SKM-1 (cell line): ENCODE results near the gene PIK3AP1.
"Not testable (repeated sequence)": the region's sequence is repeated elsewhere in the genome, so short reads cannot be mapped to it uniquely, and the experiment has no call there.

Experiments
- DNase-seq: peaks from one replicate; lab custom pipeline; 2025; ENCODE audit not compliant: unreplicated experiment; lab: John Stamatoyannopoulos, UW

PIK3AP1 gene

DNA sequence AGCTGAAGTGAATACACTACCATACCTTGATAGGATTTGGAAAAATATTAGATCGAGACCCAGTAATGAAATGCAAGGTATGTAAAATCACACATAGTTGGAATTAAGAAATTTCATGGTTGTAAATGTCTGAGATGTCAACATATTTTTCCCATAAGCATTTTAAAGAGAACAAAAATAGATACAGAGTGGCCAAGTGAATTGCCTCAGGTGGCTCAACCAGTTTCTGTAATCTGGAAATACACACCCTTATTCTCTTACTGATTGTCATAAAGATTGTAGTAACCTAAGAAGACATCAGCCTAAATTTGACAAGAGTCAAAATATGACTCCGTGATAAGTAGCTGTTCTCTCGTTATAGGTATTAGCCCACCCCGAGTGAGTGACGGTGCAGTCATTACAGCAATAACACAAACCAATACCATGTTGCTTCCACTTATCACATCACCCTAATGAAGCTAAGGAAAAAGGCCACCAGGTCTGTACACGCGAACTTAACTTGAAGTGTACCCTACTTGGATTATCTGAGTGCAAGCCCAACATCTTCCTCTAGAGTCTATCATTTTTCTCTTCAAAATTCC lies 23.4 kb downstream of the PIK3AP1 start:
- no peak for DNase-seq

DNA sequence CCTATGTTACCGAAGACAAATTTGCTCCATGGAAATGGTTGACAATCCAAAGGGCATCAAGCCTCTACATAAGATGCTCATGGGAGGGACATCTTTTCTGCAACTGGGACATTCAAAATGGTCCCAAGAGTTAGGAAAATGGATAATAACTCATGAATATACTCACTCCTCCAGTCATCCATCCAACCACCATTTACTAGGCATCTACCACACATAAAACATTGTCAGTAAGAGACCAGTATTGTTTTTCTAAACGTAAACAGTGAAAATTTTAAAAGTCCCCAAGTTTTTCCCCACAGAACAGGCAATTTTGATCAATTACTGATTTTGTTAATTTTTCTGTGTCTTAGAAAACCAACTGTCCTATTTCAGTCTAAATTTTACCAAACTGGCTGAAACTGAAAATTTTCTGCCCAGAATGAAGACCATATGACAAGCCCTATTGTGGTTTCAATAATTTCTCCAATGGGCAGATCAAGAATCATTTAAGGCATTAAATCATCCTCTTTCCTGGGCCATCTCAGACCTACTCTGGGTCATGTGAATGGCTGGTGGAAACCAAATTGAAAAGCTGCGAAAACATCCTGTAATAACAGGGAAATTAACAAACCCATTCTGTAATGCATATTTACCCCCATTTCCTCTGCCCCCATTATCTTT lies 24.2 kb downstream of the PIK3AP1 start:
- DNase-seq = no peak

DNA sequence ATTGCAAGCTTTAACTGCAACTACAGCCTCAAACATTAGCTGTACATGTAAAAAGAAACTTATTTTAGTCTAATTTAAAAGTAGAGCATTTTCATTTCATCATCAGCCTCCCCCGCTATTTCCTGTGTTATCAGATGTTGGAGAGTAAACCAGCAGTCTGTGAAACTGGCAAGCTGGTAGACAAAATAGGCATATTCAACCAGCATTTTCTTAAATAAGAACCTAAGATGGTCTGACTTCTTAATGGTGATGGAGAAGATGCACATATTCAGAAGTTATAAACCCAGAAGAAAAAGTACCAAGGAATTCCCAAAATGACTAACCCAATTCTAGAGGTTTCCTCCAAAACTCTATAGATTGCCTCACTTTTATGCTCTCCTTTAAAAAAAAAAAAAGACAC lies 24.9 kb downstream of the PIK3AP1 start:
- no peak for DNase-seq

DNA sequence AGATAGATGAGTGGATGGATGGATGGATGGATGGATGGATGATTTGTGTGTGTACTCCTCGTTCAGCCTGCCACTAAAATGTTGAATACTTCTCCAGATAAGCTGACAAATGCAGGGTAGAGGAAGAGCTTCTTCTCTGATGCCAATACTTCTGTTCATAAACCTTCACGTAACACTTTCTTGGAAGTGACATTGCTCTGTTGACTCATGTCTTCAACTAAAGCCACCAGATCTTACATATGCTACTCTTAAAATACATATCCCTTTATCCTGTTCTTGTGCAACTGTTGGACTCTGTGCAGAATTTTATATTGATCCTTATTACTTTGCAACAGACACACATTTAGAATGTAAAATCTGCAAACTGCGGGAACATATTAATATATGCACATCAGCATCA lies 26.9 kb downstream of the PIK3AP1 start:
- DNase-seq = no peak

DNA sequence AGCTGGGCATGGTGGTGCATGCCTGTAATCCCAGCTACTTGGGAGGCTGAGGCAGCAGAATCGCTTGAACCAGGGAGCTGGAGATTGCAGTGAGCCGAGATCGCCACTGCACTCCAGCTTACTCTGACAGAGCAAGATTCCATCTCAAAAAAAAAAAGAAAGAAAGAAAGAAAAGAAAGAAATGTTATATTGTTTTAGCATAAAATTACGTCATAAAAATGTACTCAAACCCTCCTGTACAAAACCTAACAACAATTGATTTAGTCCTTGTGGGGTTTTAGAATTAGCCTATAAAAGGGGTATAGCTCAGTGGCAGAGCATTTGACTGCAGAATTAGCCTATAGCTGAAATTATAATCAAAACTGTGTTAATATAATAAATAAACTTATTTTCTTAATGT lies 27.9 kb downstream of the PIK3AP1 start:
- no peak for DNase-seq

DNA sequence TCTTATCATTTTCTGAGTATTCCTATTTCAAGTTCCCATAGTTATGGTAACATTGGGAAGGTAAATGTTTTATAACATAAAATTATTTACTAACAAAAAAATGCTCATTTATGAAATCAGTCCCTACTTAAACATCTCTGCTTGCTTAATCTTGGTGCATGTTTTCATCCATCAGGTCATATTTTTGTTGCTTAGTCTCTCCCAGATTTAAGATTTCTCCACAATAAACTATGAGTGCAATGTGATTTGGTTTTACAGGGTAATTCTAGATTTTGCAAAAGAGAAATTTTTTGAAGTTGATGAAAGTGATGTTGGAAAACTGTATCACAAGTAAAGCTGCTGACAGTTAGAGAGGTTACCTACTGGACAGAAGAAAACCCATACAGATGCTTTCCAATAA lies 28.6 kb downstream of the PIK3AP1 start:
- no peak for DNase-seq

DNA sequence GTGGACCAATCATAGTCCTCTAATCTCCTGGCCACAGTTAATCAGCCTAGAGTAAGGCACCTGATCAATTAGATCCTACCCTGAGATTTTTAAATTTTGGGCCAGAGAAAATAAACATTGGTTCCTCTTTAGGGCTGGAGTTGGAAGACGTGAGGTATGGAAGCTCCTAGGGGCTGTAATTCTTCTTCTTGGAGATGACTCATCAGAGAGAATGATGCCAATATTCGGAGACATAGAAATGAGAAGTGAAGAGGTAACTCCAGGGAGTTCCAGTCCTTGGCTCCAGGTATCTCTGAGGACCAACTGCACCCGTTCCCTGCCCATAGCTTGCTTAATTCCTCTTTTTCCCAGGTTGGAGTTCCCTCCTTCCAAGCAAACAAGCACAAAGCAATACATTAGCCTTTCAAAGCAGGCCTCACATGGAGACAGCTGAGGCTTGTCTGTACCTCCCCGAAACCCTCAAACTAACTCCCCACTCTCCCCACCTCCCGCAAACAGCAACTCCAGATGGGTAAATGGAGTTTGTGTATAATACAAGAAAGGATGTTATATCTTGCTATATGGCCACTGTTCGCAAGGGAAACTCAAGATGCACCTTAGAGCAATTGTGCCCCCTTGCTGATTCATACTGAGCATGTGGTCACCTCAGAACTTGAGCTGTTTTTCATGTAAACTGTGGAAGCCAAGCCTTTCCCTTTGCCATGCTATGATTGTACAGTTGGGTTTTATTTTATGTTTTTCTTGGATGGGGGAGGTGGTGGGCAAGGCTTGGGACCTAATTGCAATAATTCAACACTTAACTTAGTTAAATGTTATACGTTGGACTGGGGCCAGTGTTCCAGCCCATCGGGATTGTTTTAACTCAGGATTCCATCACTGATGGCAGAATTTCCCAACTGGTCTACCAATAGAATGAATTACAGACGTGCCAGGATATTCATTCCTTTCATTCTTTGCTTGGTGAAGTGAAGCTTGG lies 29.3 kb downstream of the PIK3AP1 start:
- no peak for DNase-seq

DNA sequence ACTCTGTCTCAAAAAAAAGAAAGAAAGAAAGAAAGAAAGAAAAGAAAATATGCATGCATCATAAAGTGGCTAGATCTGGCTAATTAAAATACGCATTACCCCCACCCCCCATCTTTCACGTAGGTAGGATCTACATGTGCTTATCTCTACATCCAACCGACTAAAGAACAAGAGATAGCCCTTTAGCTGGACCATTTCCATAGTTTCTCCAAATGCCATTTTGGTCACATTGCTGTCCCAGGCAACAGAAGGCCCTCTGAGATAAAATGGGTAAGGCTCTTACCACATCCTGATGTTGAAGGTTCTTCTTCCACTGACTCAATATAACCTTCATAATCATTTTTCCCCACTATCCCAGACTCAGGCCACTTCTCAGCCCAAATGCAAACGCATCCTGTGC lies 31.5 kb downstream of the PIK3AP1 start:
- no peak for DNase-seq

DNA sequence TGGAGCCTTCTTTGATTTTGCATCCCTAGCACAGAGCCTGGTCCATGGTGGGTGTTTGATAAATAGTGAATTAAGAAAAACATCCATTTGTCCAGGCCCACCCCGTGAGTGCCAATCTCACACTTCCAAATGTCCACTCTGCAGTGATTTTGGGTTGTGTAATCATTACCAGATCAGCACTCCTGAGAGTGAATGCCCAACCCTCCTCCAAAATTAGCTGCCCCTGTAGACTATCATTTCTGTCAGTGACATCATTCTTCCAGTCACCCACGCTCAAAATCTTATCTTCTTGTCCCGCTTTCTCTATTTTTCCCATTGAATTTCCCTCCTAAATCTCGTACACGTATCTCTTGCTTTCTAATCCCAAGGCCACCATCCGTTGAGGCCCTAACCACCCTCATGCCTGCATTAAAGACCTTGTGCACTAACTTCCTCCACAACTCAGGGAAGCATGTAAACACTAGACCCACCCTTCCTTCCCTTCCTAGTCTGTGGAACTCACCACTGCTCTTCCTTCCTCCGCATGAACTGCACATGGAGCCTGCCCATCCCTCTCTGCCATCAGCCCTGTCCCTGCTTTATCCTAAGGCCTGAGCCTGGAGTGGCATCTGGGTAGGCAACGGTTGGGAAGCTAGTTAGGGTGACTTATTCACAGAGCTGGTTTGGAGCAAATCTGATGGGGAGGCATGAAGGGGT lies 32.8 kb downstream of the PIK3AP1 start:
- DNase-seq = no peak

DNA sequence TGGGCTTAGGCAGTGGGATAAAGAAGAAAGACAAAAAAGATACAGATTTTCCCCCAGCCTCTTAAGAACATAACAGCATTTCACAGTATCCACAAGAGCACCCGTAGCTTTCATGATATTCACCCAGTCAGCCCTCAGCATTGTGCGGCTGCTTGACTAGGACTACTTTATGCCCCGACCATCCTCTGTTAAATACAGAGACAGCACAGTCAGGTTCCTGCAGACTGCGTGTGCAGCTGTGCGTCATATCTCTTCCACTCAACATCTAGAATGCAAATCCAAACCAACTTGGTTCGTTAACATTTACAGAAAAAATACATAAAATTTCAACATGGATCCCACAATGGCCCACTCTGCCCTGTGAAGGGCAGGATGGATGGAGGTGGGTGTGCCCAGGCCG lies 33.8 kb downstream of the PIK3AP1 start:
- no peak for DNase-seq

DNA sequence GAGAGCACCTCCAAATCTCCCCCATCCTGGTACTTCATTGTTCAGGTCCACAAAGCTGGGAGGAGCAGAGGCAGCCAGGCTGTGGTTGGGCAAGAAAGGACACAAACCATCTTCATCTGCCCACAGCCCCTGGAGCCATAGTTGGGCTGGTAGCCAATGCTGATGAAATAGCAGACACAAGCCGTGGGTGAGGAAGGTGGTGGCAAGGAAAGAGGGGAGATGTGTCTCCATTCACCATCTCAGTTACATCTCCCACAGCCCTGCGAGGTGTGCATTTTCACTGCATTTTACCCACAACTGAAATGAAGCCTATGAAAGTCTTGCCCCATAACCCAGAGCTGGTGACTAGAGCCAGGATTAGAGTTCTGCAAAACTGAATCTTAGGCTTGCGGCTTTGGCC lies 35.0 kb downstream of the PIK3AP1 start:
- no peak for DNase-seq

DNA sequence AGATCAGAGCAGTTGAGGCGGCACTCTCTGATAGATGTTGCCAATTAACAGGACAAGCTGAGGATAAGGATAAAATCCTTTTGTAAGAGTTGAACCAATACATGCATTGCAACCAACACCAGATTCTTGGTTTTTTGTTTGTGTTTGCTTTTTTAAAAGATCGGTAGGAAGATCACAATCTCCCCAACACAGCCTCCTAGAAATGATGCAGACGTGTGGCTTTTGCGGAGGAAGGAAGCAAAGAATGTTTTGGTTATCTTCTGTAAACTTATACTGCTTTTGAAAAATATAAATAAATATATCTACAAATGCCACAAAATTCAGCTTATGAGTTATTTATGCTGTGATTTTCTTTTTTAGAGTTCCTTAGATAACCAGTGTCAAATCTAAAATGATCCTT lies 35.5 kb downstream of the PIK3AP1 start:
- no peak for DNase-seq

DNA sequence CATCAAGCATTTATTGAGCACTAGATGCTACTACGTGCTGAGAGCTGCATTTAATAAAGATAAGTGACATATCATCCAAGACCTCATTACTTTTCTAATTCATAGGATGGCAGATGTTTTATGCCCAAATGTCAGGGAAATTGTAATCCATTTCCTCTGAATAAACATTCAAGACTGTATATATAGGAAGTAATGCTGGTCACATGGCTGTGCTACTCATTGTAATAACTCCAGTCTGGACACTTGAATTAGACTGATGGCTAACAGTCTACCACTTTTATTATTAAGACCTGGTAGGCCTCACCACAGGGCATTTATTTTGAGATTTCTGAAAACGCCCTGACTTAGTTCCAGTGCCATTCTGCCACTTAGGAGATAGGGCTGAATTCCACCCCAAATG lies 36.6 kb downstream of the PIK3AP1 start:
- DNase-seq = no peak

DNA sequence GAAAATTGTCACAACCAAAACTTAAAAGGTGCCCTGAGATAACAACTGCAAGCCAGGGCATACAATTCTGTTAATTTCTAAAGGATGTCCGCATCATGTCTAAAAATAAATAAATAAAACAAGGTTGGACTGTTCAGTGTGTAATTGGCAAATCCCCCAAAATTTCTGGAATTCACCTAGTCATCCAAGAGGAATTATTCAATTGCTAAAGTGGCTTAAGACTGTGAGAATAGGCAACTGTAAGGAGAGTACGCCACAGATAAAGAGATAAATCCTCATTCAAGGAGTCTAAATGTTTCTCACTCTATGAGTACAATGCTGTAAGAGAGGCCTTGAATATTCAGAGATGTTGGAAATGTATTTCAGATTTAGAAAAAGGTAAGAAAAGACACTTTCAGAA lies 37.2 kb downstream of the PIK3AP1 start:
- no peak for DNase-seq

DNA sequence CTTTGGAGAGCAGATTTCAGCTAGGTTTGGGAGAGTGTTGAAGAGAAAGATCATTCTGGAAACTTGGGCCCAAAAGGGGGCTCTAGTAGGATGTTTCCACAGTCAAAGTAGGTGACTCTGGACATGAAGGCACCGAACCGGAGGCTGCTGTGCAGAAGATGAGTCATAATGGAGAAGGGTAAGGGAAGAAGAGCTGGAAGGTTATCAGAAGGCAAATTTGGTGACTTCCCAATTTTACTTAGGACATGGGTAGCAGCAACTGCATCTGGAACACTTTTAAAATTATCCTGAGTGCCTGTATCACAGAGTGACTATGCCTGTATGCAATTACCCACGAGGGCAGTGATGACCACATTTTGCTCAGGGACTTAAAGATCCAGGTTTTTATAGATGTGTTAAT lies 38.8 kb downstream of the PIK3AP1 start:
- no peak for DNase-seq

DNA sequence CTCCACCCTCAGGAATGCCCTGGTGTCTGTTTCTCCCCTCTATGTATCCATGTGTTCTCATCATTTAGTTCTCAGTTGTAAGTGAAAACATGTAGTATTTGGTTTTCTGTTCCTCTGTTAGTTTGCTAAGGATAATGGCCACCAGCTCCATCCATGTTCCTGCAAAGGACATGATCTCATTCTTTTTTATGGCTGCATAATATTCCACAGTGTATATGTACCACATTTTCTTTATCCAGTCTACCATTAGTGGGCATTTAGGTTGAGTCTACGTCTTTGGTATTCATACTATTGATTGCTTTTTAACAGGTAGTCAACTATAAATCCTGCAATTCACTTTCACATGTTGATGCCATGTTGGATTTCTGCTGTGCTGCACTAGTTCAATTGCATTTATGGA lies 39.9 kb downstream of the PIK3AP1 start:
- DNase-seq = not testable (repeated sequence)

DNA sequence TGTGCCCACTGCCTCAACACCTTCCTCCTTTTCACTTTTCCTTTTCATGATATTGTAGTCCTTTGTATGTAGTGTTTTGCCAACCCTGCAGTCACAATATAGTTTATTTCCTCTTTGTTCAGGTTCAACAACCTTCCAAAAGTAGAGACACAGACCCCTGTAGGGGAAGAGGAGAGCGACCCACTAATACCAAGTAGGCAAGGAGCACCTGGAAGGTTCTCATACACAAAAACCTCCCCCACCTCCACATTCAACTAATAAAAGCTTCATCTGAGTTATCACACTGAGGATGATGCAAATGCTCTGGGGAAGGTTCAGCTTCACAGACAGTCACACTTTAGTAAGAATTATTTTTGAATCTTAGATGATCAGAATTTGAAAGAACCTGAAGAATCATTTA lies 41.6 kb downstream of the PIK3AP1 start:
- DNase-seq = no peak

DNA sequence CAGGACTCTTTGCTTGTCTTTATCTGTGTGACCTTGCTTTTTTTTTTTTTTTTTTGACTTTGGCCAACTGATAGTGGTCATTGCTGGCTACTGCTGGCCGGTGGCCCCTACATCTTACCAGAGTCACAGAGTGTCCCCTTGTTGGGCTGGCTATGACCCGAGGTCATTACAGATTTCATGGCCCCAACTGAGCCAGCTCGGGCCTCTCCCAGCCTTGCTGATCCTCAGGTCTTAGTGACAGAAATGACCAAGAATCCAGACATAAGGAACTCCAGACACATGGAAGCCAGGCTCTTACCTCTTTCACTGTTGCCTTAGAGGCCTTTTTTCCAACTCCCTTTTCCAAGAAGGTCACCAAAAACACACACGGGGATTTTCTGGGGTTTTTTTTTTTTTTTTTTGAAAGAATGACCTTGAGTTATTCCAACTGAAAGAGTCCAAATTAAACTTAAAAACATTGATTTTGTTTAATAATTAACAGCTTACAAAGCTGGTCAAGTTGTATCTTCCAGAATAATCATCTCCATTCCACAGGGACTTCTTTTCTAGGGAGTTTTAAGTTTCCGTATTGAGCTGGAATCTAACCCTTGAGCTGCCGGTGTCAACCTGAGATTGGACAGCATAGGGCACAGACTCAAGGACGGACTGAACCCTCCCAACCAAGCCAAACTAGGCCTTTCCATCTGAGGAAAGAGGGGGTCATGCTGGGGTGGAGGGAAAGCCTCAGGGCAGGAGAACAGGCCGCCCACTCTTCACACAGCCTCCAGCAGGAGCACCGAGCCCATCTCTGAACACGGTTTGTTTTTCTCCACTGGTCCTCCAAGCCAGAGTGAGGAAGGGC lies 43.8 kb downstream of the PIK3AP1 start:
- DNase-seq = no peak

DNA sequence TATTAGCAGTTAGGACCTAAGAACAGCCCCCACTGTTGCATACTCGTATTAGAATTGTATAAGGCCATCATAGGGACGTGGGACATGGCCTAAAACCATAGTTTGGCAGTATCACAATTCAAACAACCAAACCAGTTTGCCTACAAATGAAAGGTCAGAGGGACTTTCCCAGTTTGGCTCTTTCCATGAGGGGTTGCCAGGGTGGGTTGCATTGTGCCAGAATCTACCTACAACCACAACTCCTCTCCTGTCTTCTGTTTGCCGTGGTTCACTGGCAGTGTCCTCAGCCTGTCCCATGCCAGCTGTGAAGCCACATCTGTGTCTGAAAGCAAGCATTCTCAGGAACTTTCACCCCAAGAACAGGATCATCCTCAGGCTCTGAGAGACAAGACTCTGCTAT lies 44.5 kb downstream of the PIK3AP1 start:
- no peak for DNase-seq

DNA sequence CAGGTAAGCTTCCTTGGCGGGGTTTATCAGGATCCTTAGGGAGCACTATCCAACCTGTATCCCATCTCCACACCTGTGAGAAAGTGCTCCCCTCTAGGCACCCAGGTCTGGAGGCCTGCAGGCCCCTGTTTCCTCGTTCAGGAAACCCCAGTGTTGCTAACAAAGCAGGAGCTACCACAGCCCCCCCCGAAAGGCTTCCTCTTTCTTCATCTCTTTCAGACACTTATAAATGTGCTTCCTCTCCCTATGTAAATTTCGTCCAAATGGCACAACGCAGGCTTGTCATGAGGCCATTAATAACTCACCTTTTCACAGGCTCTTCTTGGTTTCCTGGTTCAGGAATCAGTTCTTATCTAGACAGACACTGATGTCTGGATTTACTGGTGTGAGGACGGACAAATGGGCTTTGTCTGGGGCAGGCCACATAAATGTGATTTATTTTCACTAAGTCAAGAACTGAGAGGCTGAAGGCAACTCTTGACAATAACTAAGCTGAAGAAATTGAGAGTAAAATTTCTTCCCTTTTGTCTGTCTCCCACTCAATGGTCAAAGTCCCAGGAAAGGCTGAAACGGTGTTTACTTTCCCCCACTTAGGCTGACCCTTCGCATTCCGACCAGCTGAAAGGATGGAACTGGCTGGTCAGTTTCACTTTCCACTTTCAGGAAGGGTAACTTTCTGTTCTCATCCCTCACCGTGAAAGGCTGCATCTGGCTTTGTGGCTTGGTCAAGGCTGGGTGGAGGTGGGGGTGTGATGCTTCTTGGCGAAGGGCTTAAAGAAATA lies 46.8 kb downstream of the PIK3AP1 start:
- peak; percentile 94 for DNase-seq
